Measurements from ENCODE around the gene SGPL1.

Gene SGPL1

DNA sequence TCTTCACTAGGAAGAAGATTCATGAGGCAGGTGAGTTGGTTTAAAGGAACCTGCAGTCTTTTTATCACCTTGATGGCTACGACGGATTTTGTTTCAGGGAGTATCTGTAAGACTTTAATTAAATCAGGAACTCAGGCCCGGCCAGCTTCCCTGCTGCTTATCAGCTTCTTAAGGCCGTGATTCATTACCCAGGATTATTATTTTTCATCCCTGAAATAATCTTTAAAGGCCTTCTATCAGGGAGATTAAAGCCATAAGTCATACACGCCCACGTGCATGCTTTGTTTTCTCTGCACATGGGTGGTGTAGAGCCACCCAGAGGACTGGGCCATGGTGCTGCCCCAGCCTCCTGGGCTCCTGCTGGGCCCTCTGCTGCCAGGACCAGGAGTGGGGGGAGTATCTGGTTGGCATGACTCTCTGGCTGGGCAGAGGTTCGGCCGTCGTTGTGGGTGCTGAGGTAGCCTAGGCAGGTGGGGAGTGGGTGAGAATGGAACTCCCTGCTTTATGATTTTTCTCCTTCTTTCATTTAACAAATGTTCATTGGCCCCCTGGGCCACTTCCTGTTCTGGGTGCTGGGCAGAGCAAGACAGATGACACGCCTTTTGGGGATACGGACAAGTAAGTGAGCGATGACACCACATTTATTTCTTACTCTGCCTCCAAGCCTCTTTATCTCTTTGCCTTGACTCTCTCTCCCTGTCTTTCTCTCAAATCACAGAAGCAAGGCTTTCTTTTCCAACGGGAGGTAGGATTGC, 111.6 kb downstream of the SGPL1 start:
- DNase-seq = no peak

DNA sequence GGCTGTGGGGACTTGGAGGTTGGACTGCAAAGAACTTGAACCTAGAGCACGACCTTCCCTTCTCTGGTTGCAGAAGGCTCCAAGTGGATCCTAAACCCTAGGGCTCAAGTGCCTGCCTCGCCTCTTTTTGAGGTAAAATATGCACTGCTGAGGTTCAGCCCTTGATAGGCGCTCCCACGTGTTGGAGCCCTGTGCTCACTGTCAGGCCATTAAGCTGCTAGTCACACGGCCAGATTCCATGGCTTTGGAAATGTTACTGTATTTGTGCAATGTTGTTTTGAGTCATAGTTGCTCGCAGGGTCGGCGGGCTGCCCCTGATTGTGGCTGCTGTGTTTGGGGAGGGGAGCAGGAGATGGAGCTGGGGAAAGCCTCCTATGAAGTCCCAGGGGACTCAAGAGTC, 112.4 kb downstream of the SGPL1 start:
- no peak for DNase-seq

GRCh38 chr10:70930263-70931000, 114.7 kb downstream of the SGPL1 start:
- DNase-seq = no peak
